Fibroblast of lung (primary cell): ENCODE data around the gene SMC1B. TPM values are rescaled to one million over a fixed set of nuclear protein-coding genes. Genes with fewer than 3 reads are reported as not detected.
A peak's percentile ranks its signal among the peaks of the same experiment; 100 is the strongest.

Source experiments
- DNase-seq, 2 donors: peaks; one replicate each; pipeline versions ENCODE4 v3.0.0 to v3.0.0-alpha.2; 2010; ENCODE audit warnings: low read depth in 2 of 2
- H2AFZ ChIP-seq: 2 replicates; pipeline ENCODE4 v1.5.1; 2012; ENCODE audit warnings: low read length, control low read depth, inconsistent platforms
- H3K27ac ChIP-seq: 2 replicates; pipeline ENCODE4 v1.5.1; 2011; ENCODE audit warnings: low read length, control low read depth; ENCODE audit not compliant: insufficient read depth
- H3K27me3 ChIP-seq: 2 replicates; pipeline ENCODE4 v1.5.1; 2011; ENCODE audit warnings: mild to moderate bottlenecking, low read length; ENCODE audit not compliant: control insufficient read depth, insufficient read depth
- H3K36me3 ChIP-seq: 2 replicates; pipeline ENCODE4 v1.5.1; 2011; ENCODE audit warnings: low read length; ENCODE audit not compliant: control insufficient read depth, insufficient read depth
- H3K4me1 ChIP-seq: 2 replicates; pipeline ENCODE4 v1.5.1; 2011; ENCODE audit warnings: low read length; ENCODE audit not compliant: control insufficient read depth, insufficient read depth; ENCODE audit errors: extremely low read depth
- H3K4me2 ChIP-seq: 2 replicates; pipeline ENCODE4 v1.5.1; 2011; ENCODE audit warnings: low read length, control low read depth; ENCODE audit not compliant: insufficient read depth; ENCODE audit errors: extremely low read depth
- H3K4me3 ChIP-seq, 4 experiments: fragments of 200-600 bp in 1 of 4; sonication (generic) in 1 of 4; replicated peaks in 1 of 4; 2 replicates each; pipeline ENCODE4 v1.5.1; 2011 to 2016; ENCODE audit warnings: low read length in 4 of 4, low read depth in 3 of 4, mild to moderate bottlenecking in 3 of 4, control low read depth in 2 of 4, inconsistent platforms in 1 of 4, mixed read lengths in 1 of 4; ENCODE audit not compliant: insufficient read depth in 1 of 4; ENCODE audit errors: control extremely low read depth in 1 of 4
- H3K79me2 ChIP-seq: 2 replicates; pipeline ENCODE4 v1.5.1; 2012; ENCODE audit warnings: mild to moderate bottlenecking, low read length, inconsistent platforms; ENCODE audit not compliant: control insufficient read depth, insufficient read depth
- H3K9ac ChIP-seq: 2 replicates; pipeline ENCODE4 v1.5.1; 2011; ENCODE audit warnings: mild to moderate bottlenecking, low read length, control low read depth; ENCODE audit not compliant: insufficient read depth
- H3K9me3 ChIP-seq: 2 replicates; pipeline ENCODE4 v1.5.1; 2012; ENCODE audit warnings: low read depth, low read length; ENCODE audit not compliant: control insufficient read depth, insufficient read depth
- H4K20me1 ChIP-seq: 2 replicates; pipeline ENCODE4 v1.5.1; 2011; ENCODE audit warnings: low read length; ENCODE audit not compliant: control insufficient read depth, insufficient read depth; ENCODE audit errors: extremely low read depth
- EZH2 ChIP-seq: IDR thresholded peaks from 2 replicates; pipeline ENCODE4 v1.5.1; 2012; ENCODE audit warnings: low read length, control low read depth, mild to moderate bottlenecking; ENCODE audit errors: missing control alignments
- polyA plus RNA-seq, 2 donors: library from polyadenylated mRNA; depleted of rRNA in 1 of 2; stranded (reverse) in 1 of 2; unstranded in 1 of 2; fragments of >200 nt; gene quantifications; 2 replicates each; pipeline ENCODE4 v1.2.1, GENCODE V29; 2011 to 2012; ENCODE audit warnings: missing spikeins in 1 of 2
- total RNA-seq: library from RNA; depleted of rRNA; stranded (reverse); fragments of >200 nt; gene quantifications from 2 replicates; pipeline ENCODE4 v1.2.1, GENCODE V29; 2014
- TF ChIP-seq, protein P1 (sequence below), 2 donors: IDR thresholded peaks in 1 of 2; conservative IDR thresholded peaks in 1 of 2; 1 replicate in 1 of 2; 2 replicates in 1 of 2; pipeline ENCODE4 v1.5.1; 2011 to 2012; ENCODE audit warnings: low read length in 2 of 2, control low read depth in 1 of 2, inconsistent platforms in 1 of 2, low read depth in 1 of 2, mild to moderate bottlenecking in 1 of 2

The SMC1B gene
- total and polyA plus RNA-seq, 2 donors (not counting 1 experiment from before 2014, with no cell fraction given) = not detected

DNA sequence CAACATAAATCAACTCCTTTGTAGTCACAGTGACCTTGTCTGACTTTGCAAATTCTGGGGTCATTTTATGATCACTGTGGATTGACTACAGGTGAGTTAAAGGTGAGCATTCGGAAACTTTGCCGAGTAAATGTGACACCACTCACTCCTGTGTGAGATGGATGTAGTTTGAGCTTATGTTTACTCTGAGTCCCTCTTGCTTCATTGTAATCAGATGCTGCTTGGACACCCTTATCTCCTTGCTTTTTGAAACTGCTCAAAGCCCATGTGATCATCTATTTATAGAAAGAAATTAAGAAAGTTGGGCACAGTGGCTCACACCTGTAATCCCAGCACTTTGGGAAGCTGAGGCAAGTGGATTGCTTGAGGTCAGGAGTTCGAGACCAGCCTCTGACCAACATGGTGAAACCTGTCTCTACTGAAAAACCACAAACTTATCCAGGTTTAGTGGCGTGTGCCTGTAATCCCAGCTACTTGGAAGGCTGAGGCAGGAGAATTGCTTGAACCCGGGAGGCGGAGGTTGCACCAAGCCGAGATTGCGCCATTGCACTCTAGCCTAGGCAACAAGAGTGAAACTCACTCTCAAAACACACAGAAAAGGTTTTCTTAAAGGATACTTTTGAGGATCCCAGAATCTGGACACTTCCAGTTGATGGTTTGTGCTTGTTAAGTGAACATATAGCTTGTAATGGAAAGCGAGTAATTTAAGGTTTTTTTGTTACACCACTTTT lies 96.4 kb downstream of the SMC1B start:
- TF ChIP-seq EZH2 = no peak
- TF ChIP-seq, protein P1, sequence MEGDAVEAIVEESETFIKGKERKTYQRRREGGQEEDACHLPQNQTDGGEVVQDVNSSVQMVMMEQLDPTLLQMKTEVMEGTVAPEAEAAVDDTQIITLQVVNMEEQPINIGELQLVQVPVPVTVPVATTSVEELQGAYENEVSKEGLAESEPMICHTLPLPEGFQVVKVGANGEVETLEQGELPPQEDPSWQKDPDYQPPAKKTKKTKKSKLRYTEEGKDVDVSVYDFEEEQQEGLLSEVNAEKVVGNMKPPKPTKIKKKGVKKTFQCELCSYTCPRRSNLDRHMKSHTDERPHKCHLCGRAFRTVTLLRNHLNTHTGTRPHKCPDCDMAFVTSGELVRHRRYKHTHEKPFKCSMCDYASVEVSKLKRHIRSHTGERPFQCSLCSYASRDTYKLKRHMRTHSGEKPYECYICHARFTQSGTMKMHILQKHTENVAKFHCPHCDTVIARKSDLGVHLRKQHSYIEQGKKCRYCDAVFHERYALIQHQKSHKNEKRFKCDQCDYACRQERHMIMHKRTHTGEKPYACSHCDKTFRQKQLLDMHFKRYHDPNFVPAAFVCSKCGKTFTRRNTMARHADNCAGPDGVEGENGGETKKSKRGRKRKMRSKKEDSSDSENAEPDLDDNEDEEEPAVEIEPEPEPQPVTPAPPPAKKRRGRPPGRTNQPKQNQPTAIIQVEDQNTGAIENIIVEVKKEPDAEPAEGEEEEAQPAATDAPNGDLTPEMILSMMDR (conservative IDR thresholded peaks at IDR 0.05 in 1 of 2, IDR thresholded peaks at IDR 0.05 in 1 of 2; ENCODE audit: low read depth in 1 of 2, low read length in 2 of 2) = no peak
- no peak overlapping the region for H3K4me3 ChIP-seq
- no peaks in the 10 kb centered on the region for H3K27me3 ChIP-seq
- no peak for DNase-seq
- peak overlapping the region; percentile 81 for H3K4me2 ChIP-seq
- H3K36me3 ChIP-seq = no peaks in the 10 kb centered on the region
- H3K79me2 ChIP-seq = peaks cover 7% of the 10 kb centered on the region
- H3K4me1 ChIP-seq = peaks cover 21% of the 10 kb centered on the region
- H2AFZ ChIP-seq = no peak overlapping the region
- no peaks in the 10 kb centered on the region for H3K9me3 ChIP-seq
- H3K9ac ChIP-seq = no peak overlapping the region
- peak overlapping the region; percentile 88 for H3K27ac ChIP-seq
- no peaks in the 10 kb centered on the region for H4K20me1 ChIP-seq

- H3K9me3 ChIP-seq = no peaks in the 10 kb centered on the region
- TF ChIP-seq, protein P1 (conservative IDR thresholded peaks at IDR 0.05 in 1 of 2, IDR thresholded peaks at IDR 0.05 in 1 of 2; ENCODE audit: low read depth in 1 of 2, low read length in 2 of 2) = no peak
- no peak for TF ChIP-seq EZH2
- H4K20me1 ChIP-seq = no peaks in the 10 kb centered on the region
- H3K79me2 ChIP-seq = peaks cover 14% of the 10 kb centered on the region
- no peak overlapping the region for H3K9ac ChIP-seq
- no peak overlapping the region for H3K27ac ChIP-seq
- H3K36me3 ChIP-seq = no peaks in the 10 kb centered on the region
- no peak overlapping the region for H2AFZ ChIP-seq
- H3K27me3 ChIP-seq = no peaks in the 10 kb centered on the region
- no peak overlapping the region for H3K4me2 ChIP-seq
- H3K4me1 ChIP-seq = peaks cover 19% of the 10 kb centered on the region
- H3K4me3 ChIP-seq = no peak overlapping the region
- DNase-seq = no peak
Measured at GRCh38 chr22:45314786-45315185, 98.6 kb downstream of the SMC1B start.

DNA sequence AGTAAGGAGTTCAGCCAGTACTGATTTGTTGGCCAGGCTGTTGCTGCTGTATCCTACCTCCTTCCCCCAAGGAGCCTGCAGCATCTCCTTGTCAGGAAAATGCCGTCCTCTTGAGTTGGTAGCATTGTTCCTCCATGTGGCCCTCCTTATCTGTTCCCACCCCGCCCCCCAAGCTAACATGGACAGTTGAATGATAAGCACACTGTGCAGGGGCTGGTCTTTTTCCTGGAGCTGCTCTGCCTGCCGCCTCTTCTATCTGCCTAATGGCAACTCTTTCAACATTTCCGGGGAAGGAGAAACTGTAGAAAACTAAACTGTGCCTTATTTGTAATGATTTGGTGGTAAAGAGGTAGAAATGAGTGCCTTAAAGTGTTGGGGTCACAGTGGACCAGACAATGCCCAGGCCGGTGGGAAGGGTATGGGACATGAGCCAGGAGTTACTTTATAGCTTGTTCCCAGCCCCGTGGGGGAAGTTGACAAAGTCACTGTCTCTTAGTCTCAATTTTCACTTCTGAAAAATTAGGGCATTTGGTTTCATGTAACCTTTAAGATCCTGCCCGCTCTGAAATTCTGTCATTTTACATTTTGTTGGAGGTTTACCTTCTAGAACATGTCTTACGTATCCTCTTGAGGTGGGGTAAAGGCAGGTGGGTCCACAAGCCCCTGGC lies 99.2 kb downstream of the SMC1B start:
- no peak overlapping the region for H2AFZ ChIP-seq
- peaks cover 11% of the 10 kb centered on the region for H3K79me2 ChIP-seq
- TF ChIP-seq EZH2 = no peak
- TF ChIP-seq, protein P1 (conservative IDR thresholded peaks at IDR 0.05 in 1 of 2, IDR thresholded peaks at IDR 0.05 in 1 of 2; ENCODE audit: low read depth in 1 of 2, low read length in 2 of 2) = no peak
- no peak for DNase-seq
- H3K9me3 ChIP-seq = no peaks in the 10 kb centered on the region
- H3K36me3 ChIP-seq = no peaks in the 10 kb centered on the region
- H4K20me1 ChIP-seq = no peaks in the 10 kb centered on the region
- H3K27ac ChIP-seq = no peak overlapping the region
- no peaks in the 10 kb centered on the region for H3K27me3 ChIP-seq
- H3K4me1 ChIP-seq = peaks cover 14% of the 10 kb centered on the region
- no peak overlapping the region for H3K9ac ChIP-seq
- H3K4me3 ChIP-seq = no peak overlapping the region
- H3K4me2 ChIP-seq = no peak overlapping the region
